SK-MEL-5 (cell line): Measurements from ENCODE around the gene WNT8B. TPM values are rescaled to one million over a fixed set of nuclear protein-coding genes. Genes with fewer than 3 reads are reported as not detected.
A peak's percentile ranks its signal among the peaks of the same experiment; 100 is the strongest.

Experiments used
- DNase-seq: peaks from one replicate; pipeline ENCODE4 v3.0.0-alpha.2; 2016; ENCODE audit warnings: low read depth, low spot score
- in situ Hi-C: cut with HindIII; loops from 2 replicates; pipeline ENCODE4 v1.10.0; 2016; ENCODE audit warnings: low sequenced_read_pairs, high pct_unique_total_duplicates, low pct_unique_long_range_greater_than_20kb
- total RNA-seq: library from RNA; depleted of rRNA; stranded (reverse); fragments of >200 nt; shearing (Covaris generic); gene quantifications from 2 replicates; pipeline ENCODE4 v1.2.3, GENCODE V29; 2014

The WNT8B gene
- total RNA-seq, 1 experiment from 2014 or later, result not detected

DNA sequence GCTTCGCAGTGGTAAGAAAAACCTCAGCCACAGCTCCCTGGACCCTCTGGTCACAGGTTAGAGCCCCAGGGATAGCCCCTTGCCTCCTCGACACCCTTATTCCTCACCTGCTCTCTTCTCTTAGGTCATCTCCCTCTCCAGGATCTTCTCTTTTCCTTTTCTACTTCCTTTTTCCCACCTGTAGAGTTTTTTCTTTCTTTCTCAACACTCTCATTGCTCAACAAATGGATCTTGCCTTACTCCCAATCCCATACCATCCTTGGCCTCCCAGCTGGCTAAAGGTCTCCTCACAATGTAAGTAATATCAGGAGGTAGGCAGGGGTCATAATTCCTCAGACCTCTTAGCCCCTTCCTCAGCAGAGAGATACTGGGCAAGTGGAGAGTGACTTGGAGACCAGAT is 17.2 kb downstream of the WNT8B start:
- DNase-seq, result no peak
- in situ Hi-C loops, result no loop called here

DNA sequence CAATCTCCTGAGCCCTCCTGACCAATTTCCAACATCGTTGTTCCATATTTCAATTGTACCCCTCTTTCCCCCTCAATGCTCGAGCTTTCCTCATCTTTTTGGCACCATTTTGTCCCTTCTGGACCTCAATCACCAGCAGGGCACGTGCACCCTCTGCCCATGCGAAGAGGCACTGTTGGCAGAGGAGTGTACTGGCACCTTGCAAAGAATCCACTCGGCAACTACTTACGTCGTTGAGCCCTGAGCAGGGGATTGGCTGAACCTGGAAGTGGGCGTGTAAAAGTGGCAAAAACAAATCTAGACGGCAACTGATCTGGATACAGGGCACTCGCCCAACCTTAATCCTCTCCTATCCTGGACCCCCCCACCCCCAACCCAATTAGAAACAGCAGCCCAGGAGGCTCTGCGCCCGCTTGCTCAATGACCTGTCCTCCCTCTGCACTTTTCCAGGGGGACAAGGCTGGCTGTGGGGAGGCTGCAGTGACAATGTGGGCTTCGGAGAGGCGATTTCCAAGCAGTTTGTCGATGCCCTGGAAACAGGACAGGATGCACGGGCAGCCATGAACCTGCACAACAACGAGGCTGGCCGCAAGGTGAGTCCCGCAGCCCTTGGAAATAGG is 18.8 kb downstream of the WNT8B start:
- in situ Hi-C loops, result no loop called here
- DNase-seq, result peak; percentile 91

DNA sequence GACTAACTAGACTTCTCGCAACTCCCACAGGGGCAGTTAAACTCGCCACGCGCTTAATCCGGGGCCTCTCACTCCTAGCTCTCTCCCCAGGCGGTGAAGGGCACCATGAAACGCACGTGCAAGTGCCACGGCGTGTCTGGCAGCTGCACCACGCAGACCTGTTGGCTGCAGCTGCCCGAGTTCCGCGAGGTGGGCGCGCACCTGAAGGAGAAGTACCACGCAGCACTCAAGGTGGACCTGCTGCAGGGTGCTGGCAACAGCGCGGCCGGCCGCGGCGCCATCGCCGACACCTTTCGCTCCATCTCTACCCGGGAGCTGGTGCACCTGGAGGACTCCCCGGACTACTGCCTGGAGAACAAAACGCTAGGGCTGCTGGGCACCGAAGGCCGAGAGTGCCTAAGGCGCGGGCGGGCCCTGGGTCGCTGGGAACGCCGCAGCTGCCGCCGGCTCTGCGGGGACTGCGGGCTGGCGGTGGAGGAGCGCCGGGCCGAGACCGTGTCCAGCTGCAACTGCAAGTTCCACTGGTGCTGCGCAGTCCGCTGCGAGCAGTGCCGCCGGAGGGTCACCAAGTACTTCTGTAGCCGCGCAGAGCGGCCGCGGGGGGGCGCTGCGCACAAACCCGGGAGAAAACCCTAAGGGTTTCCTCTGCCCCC is 19.5 kb downstream of the WNT8B start:
- in situ Hi-C loops, result no loop called here

DNA sequence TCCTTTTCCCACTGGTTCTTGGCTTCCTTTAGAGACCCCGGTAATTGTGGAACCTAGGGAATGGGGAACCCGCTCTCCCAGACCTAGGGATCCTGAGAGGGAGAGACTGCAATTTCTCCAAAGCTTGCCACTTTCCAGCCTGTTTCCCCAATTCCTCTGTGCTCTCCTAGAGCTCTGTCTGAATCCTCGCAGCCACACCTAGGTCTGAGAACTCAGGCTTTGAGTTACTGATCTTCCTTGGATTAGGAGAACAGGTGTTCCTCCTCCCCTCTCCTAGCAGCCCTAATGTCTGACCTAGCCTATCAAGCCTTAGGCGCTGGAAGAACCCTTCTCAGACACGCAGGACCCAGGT is 20.0 kb downstream of the WNT8B start:
- in situ Hi-C loops, result no loop called here
- no peak for DNase-seq

More for the DNA sequence above, 19.5 kb downstream of the WNT8B start:
- DNase-seq, result peak; percentile 57

DNA sequence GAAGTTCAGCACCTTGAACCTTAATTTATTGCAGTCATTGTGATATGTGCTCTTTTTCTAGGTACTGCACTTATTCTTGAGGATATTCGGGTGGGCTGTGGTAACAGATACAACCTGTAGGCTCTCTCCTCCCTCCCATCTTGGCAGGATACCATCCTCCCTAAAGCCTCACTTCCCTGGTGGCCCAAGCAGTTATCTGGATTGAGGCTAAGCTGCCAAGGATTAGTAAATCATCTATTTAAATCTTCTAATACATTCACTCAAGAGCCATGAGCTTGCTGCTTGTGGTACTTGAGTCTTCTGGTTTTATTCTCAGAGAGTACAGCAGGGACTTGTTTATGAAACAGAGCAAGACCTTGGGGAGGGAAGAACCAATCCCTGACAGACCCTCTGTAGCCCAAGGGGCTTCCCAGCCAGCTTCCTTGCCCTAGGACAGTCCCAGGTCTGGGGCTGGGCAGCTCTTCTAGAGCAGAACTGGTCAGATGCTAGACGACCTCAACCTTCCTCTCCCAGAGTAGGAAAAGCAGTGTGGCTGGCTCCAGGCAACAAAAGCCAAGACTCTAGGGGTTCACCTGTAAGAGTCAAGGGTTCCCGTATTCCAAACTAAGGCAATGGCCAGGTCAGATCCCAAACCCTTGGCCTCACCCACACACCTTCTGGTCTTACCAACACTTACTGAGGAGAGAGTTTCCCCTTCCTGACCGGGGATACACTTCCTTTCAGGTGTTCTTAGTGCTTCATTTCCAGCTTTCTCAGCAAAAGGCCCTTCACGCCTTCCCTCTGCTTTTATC is 21.3 kb downstream of the WNT8B start:
- in situ Hi-C loops, result no loop called here
- no peak for DNase-seq

DNA sequence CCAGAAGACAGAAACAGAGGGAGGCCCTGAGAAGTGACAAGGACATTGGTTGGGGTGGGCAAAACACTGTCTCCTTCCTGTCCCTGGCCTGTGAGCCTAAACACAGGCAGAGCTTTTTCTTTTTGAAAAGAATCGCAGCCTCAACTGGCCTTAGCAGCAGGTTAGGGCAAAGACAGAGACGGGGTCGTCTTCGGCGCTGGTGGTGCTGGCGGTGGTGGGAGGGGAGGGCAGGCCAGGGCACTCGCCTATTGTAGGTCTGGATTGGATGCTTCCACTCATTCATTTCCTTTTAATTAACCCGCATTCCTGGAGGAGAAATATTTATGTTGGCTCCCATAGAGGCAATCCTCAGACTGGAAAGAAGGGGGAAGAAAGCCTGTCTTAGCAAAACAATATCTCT is 22.6 kb downstream of the WNT8B start:
- in situ Hi-C loops, result no loop called here
- no peak for DNase-seq

DNA sequence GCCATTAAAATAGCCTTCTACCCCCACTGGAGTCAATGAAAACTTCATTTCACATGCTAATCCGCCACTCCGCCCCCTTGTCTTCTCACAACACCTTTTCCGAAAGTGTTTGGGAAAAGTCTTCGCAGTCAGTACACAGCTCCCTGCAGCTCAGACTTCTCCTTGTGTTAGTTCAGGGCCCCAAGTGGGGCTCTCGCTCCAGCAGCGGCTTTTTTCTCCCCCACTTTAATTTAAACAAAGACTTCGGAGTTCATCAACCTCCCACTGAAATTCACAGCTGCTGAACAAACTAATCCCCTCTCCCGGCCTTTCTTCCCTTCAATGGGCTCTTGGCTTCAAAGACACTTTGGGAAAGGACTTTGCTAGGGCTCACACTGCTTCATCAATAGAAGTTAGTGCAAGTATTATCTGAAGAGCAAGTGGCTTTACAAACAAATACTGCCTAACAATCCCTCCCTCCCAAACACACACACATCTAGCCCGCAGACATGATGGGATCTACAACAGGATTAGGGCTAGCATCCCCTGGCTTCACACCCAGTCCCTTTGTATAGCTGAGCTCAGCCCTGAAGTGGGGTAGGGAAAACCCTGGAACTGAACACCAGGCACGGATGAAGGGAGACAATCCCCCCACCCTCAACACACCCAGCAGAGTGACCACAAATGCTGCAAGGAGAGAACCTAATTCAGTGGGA is 23.1 kb downstream of the WNT8B start:
- DNase-seq, result no peak
- in situ Hi-C loops, result no loop called here

DNA sequence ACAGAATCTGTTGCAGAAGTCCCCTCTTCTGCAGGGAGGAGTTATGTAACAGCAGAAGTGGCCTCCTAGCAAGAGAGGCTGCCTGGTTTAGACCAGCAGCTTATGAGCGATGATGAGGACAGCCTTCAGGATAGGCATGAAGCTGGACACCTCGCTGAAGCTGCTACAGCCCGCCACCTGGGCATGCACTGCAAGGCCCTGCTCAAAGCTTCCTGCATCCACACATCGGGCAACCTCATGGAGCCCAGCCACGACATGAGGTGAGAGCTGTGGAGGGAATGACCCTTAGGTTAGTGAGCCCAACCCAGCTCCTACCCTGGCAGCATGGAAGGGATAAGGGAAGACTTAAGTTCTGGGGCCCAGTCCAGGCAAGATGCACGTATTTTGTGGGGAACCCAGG is 24.7 kb downstream of the WNT8B start:
- in situ Hi-C loops, result no loop called here
- DNase-seq, result no peak

DNA sequence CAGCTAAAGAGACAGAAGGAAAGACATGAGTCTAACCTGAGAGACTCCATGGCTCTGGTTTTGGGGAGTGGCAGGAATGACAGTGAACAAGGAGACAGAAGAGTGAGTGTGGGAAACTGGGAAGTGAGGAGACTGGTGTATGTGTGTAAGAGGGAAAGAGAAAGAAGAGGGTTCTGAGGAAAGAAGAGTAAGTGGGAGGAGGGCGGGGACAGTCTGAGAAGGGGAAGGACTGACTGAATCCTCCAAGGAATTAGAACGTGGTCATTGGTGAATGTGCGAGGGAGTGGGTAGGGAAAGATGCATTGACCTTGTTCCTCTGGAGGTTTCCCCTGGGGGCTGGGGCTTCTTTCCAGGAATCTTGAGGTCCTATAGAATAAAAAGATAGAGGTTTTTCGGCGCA is 26.6 kb downstream of the WNT8B start:
- DNase-seq, result no peak
- in situ Hi-C loops, result no loop called here

DNA sequence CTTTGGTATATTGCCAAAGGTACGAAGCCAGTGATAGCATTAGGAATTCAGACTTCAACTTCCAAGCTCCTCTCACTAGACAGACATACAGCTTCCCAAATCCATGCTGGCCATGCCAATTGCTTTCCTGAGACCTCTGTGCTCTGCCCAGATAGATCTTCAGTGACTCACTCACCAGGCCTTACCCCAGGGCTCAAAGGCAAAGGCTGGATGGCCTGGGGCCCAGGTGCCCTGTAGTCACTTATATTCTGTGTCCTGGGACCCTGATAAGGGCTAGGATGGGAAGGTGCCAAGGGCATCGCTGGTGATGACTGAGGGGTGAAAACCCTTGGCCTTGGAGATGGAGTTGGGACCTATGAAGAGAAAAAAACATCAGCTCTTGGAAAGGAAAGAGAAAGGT is 27.7 kb downstream of the WNT8B start:
- DNase-seq, result no peak
- in situ Hi-C loops, result no loop called here

DNA sequence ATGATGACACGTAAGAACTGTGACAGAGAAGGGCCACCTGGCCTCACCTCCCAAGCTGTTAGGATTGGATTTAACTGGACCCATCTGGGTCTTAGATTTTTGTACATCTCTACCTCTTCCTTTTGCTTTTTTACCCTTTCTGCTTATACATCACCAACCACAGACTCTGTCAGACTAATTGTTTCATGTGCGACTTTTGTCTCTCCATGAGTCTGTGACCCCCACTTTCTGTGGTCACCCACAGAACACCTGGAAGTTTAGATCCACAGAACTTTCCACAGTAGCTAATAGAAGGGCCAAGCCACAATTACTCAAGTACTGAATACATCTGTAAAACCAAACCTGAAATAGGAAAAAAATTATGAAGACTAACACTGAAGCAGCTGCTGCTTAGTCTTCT is 33.8 kb downstream of the WNT8B start:
- in situ Hi-C loops, result no loop called here
- no peak for DNase-seq

DNA sequence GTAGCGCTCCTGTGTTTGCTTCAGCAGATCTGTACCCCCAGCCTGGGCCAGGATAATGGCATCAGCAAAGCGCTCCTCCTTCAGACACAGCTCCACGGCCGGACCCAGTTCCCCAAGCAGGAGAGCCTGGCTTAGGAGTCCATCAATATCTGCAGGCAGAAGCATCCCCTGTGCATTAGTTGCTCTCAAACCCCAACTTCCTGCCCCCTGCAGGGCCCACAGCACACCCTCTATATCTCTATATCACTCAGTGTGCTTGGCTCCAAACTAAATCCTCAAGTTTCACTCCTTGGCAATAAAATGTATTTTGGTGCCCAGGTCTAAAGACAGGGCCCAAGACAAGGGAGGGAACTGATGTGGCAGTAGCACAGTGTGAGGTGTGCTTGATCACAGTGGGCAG is 35.2 kb downstream of the WNT8B start:
- DNase-seq, result no peak
- in situ Hi-C loops, result no loop called here

DNA sequence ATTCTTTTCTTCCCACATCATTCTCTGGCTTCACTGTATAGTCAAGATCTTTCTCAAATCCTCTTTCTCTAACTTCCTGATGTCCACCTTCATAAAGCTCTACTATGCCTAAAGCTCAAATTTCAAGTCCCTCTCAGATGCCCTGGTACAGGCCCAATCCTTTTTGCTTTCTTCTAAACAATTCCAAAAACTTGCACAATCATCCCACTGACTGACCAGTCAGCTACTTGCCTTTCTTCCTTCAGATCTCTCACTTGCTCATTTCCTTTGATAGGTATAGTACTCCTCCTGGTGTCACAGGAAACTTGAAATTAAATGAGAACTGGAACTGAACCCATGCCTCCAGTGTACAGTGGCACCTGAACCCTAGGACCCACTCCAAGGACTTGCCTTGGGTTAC is 38.6 kb downstream of the WNT8B start:
- in situ Hi-C loops, result no loop called here

DNA sequence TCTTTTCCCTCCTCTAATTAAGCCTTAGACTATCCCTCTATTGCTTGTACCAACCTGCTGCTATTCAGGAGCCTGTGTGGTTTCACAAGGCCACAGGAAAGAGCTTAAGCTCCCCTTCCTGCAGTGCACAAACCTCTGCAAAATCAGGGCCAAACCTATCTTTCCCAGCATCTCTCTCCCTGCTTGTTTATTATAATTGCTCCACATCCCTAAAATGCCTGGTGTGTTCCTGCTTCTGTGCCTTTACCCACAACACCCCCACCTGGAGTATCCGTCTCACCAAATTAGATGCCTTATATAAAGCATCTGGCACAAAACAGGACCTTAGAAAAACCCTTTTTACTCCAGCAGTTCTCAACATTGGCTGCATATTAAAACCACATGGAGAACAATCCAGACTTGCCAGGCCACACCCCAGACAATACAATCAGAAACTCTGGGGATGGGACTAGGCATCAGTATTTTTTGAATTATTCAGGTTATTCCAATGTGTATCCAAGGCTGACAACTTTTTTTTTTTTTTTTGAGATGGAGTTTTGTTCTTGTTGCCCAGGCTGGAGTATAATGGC is 40.2 kb downstream of the WNT8B start:
- DNase-seq, result no peak
- in situ Hi-C loops, result no loop called here

More for the DNA sequence above, 38.6 kb downstream of the WNT8B start:
- DNase-seq, result no peak

DNA sequence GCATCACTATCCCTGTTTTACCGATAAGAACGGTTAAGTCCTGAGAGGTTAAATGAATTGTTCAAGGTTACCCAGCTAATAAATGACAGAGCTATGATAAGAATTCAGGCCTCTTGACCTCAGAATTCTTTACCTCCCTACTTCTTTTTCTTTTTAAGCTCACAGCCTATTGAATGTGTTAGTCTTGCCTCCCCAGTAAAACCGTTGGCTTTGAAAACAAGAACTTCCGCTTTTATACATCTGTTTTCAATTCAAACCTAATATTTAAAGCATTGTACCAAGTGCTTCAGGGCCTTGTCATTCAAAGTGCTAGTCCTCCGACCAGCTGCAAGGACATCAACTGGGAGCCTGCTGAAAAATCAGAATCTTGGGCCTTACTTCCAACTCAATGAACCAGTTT is 41.3 kb downstream of the WNT8B start:
- DNase-seq, result no peak
- in situ Hi-C loops, result no loop called here

DNA sequence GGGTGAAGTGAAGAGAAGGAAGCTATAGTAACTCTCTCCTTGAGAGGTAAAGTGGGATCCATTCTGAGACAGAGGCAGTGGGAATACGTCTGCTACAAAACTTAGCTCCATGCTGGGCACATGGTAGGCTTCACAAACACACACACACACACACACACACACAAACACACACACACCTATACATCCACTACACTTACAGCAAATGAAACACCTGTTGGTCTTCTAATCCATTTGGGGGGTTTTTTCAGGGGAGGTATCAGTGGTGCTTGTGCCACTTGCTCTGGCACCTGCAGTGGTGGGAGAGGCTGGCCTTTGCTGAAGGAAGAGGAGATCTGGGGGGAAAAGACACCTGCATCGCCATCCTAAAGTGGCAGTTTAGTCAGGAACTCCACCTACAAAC is 42.4 kb downstream of the WNT8B start:
- in situ Hi-C loops, result no loop called here
- DNase-seq, result no peak

DNA sequence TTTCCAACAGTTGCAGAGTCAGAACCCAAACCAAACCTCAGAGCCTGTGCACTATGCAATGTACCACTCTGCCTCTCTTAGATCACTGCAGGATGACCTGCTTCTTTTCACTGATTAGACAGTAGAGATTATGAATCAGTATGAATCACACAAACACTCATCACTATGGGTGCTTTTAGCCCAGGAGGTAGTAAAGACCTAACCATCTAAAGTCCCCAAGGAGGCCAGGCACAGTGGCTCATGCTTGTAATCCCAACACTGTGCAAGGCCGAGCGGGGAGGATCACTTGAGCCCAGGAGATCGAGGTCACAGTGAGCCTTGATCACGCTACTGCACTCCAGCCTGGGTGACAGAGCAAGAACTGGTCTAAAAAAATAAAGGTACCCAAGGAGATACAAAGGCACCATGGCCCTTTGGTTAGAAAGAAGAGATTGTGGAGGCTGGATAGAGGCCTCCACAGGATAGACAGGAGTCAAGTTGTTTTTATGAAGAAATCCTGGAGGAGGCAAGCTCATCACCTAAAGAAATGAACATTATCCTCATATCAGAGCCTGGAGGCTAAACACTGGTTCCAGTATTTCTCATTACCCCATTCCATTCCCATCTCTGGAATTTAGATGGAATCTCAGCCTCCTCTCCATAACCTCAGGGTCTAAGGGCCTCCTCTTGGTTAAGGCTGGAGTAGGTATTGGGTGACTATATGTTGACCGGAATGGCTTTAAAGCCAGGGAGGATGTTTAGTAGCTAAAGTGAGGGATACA is 44.0 kb downstream of the WNT8B start:
- DNase-seq, result no peak
- in situ Hi-C loops, result no loop called here

DNA sequence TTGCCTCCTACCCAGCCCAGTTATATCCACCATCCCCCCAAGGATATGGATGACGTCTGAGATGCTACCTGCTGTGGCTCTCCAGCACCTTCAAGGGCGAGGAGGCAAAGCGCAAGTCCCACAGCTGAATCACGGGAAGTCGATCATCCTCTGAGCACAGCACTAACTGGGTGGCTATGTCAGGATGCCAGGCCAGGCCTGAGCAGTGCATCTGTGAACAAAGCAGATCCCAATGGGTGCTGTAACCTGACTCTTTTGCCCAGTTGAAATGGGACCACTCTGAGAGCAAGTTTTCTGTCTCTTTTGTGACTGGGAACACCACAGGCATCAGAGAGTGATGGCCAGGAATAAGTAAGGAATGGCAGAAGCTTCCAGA is 44.5 kb downstream of the WNT8B start:
- DNase-seq, result no peak
- in situ Hi-C loops, result no loop called here
